ENCODE data around the gene CKS1B.

The CKS1B gene

DNA sequence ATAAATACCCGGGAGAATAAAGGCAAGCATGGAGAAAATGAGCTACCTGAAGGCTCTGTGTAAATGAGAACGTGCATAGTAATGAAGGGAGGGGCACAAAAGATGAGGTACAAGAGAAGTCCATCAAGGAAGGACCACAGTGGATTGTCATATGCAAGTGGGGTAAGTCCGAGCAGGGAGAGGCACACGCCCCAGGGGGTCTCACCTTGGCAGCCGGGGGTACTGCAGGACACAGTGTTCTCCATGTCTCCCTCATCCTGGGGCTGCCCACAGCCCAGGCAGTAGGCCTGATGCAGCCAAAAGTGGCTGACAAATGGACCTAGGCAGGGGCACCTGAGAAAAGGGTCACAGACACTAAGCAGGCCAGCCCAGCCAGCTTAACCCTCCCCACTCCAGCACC lies 49.1 kb downstream of the CKS1B start:
- Histone ChIP-seq H3K36me3 (replicated peaks; ENCODE audit: low read depth, low read length) (peaks cover 4% of the 10 kb centered on the region), H3K27ac (ENCODE audit: low read length) (no peak overlapping the region), H2AFZ (ENCODE audit: low read depth, low read length) (no peak overlapping the region), H3K27me3 (ENCODE audit: low read depth, low read length) (peaks cover 8% of the 10 kb centered on the region; the same call in 1 of the 2 replicates), H3K4me1 (ENCODE audit: low read length) (no peaks in the 10 kb centered on the region), H3K9me3 (ENCODE audit: insufficient read depth, low read length) (no peaks in the 10 kb centered on the region), H4K20me1 (ENCODE audit: insufficient read depth, low read length) (no peaks in the 10 kb centered on the region), H3K4me2 (ENCODE audit: low read length) (no peak overlapping the region), H3K9ac (ENCODE audit: low read length) (no peak overlapping the region), H3K79me2 (ENCODE audit: low read length) (no peaks in the 10 kb centered on the region), H3K4me3 (ENCODE audit: low read length) (no peak overlapping the region)
- TF ChIP-seq, protein P1, sequence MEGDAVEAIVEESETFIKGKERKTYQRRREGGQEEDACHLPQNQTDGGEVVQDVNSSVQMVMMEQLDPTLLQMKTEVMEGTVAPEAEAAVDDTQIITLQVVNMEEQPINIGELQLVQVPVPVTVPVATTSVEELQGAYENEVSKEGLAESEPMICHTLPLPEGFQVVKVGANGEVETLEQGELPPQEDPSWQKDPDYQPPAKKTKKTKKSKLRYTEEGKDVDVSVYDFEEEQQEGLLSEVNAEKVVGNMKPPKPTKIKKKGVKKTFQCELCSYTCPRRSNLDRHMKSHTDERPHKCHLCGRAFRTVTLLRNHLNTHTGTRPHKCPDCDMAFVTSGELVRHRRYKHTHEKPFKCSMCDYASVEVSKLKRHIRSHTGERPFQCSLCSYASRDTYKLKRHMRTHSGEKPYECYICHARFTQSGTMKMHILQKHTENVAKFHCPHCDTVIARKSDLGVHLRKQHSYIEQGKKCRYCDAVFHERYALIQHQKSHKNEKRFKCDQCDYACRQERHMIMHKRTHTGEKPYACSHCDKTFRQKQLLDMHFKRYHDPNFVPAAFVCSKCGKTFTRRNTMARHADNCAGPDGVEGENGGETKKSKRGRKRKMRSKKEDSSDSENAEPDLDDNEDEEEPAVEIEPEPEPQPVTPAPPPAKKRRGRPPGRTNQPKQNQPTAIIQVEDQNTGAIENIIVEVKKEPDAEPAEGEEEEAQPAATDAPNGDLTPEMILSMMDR (IDR thresholded peaks at IDR 0.05; ENCODE audit: low read depth, low read length), result no peak

DNA sequence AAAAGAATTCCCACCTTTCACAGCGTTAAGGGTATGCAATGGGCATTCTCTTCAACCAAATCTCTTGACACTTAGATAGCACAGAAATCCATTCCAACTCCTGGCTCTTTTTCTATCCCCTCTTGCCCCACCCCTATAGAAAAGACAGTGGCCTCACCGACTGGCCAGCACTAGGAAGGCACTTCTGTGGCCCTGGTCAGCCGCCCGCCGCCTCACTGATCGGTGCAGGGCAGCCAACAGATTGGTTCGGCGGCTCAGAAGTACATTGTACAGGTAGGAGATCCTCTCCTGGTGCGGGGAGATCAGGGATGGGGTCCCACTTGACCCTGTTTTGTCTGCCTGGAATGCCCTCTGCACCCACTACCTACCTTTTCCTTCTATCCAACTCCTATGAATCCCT lies 49.8 kb downstream of the CKS1B start:
- H3K36me3 ChIP-seq (replicated peaks; ENCODE audit: low read depth, low read length), result no peaks in the 10 kb centered on the region
- no peak overlapping the region for H2AFZ ChIP-seq (ENCODE audit: low read depth, low read length)
- H3K9ac ChIP-seq (ENCODE audit: low read length), result no peak overlapping the region
- no peaks in the 10 kb centered on the region for H4K20me1 ChIP-seq (ENCODE audit: insufficient read depth, low read length)
- no peaks in the 10 kb centered on the region for H3K79me2 ChIP-seq (ENCODE audit: low read length)
- H3K27ac ChIP-seq (ENCODE audit: low read length), result no peak overlapping the region
- H3K4me2 ChIP-seq (ENCODE audit: low read length), result no peak overlapping the region
- H3K9me3 ChIP-seq (ENCODE audit: insufficient read depth, low read length), result no peaks in the 10 kb centered on the region
- H3K4me3 ChIP-seq (ENCODE audit: low read length), result no peak overlapping the region
- no peak for TF ChIP-seq EZH2phosphoT487 (IDR thresholded peaks at IDR 0.05; ENCODE audit: low read depth)
- TF ChIP-seq, protein P1 (IDR thresholded peaks at IDR 0.05; ENCODE audit: low read depth, low read length), result no peak
- H3K27me3 ChIP-seq (ENCODE audit: low read depth, low read length), result peaks cover 8% of the 10 kb centered on the region; the same call in 1 of the 2 replicates
- no peaks in the 10 kb centered on the region for H3K4me1 ChIP-seq (ENCODE audit: low read length)

DNA sequence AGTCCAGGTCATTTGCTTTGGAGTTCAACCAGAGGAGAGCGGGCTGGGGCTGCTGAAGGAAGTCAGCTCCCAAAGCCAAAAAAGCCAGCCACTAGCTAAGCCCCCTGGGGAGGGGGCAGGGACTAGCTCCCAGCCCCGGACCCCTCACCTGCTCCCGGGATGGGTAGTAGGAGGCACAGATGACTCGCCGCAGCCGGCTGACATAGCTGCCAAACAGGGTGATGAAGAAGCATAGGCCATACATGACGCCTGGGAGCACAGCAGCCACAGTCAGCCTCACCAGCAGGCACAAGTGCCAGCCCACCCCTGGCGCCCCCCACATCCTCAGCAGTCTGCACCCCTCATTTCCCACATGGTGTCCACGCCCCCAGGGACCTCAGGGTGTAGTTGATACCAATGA lies 51.7 kb downstream of the CKS1B start:
- Histone ChIP-seq H3K27ac (ENCODE audit: low read length) (no peak overlapping the region), H3K9me3 (ENCODE audit: insufficient read depth, low read length) (no peaks in the 10 kb centered on the region), H4K20me1 (ENCODE audit: insufficient read depth, low read length) (no peaks in the 10 kb centered on the region), H3K36me3 (replicated peaks; ENCODE audit: low read depth, low read length) (no peaks in the 10 kb centered on the region), H2AFZ (ENCODE audit: low read depth, low read length) (no peak overlapping the region), H3K79me2 (ENCODE audit: low read length) (no peaks in the 10 kb centered on the region), H3K4me2 (ENCODE audit: low read length) (no peak overlapping the region), H3K9ac (ENCODE audit: low read length) (no peak overlapping the region), H3K4me1 (ENCODE audit: low read length) (no peaks in the 10 kb centered on the region), H3K27me3 (ENCODE audit: low read depth, low read length) (peaks cover 8% of the 10 kb centered on the region; the same call in 1 of the 2 replicates), H3K4me3 (ENCODE audit: low read length) (no peak overlapping the region)
- TF ChIP-seq, protein P1 (IDR thresholded peaks at IDR 0.05; ENCODE audit: low read depth, low read length), result no peak

DNA sequence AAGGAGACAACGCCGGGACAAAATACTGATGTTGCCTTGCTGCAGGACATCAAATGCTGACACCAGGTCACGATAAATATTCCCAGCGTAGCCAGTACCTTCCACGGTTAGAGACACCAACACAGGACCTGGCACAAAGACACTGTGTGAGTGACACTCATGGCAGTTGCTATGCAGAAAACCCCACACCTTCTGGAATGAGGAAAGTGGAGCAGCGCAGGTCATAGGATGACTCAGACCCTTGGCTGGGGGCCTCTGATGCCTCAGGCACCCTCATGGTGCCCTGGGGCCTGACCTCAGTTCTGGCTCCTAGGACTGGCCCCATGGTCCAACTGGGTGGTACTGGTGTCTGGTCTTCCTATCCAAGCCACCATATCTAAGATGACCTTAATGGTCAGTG lies 52.1 kb downstream of the CKS1B start:
- H3K4me3 ChIP-seq (ENCODE audit: low read length), result no peak overlapping the region
- no peak for TF ChIP-seq EZH2phosphoT487 (IDR thresholded peaks at IDR 0.05; ENCODE audit: low read depth)
- TF ChIP-seq, protein P1 (IDR thresholded peaks at IDR 0.05; ENCODE audit: low read depth, low read length), result no peak
- no peaks in the 10 kb centered on the region for H3K4me1 ChIP-seq (ENCODE audit: low read length)
- H3K27ac ChIP-seq (ENCODE audit: low read length), result no peak overlapping the region
- no peak overlapping the region for H3K9ac ChIP-seq (ENCODE audit: low read length)
- no peaks in the 10 kb centered on the region for H4K20me1 ChIP-seq (ENCODE audit: insufficient read depth, low read length)
- H3K36me3 ChIP-seq (replicated peaks; ENCODE audit: low read depth, low read length), result no peaks in the 10 kb centered on the region
- H3K27me3 ChIP-seq (ENCODE audit: low read depth, low read length), result peaks cover 8% of the 10 kb centered on the region; the same call in 1 of the 2 replicates
- H3K79me2 ChIP-seq (ENCODE audit: low read length), result no peaks in the 10 kb centered on the region
- no peak overlapping the region for H3K4me2 ChIP-seq (ENCODE audit: low read length)
- no peak overlapping the region for H2AFZ ChIP-seq (ENCODE audit: low read depth, low read length)
- H3K9me3 ChIP-seq (ENCODE audit: insufficient read depth, low read length), result no peaks in the 10 kb centered on the region
